ENCODE measurements around the gene LYPLAL1. TPM values are rescaled to one million over a fixed set of nuclear protein-coding genes. Genes with fewer than 3 reads are reported as not detected.

The LYPLAL1 gene
- polyA plus RNA-seq, 1 donor (not counting 4 experiments of a cell fraction or from before 2014, with no cell fraction given), result 41.1 TPM

- H3K9me1 ChIP-seq (ENCODE audit: control insufficient read depth, extremely low read depth, insufficient read depth, low read length), result no peaks in the 10 kb centered on the region
- H2AFZ ChIP-seq (ENCODE audit: control insufficient read depth, low read length), result no peak overlapping the region
- TF ChIP-seq CTCF (optimal IDR thresholded peaks at IDR 0.05 in 1 of 3, IDR thresholded peaks at IDR 0.05 in 1 of 3, conservative IDR thresholded peaks at IDR 0.05 in 1 of 3; ENCODE audit: extremely low read depth in 1 of 3, insufficient read depth in 2 of 3, low read length in 3 of 3) (no peak), EZH2 (IDR thresholded peaks at IDR 0.05; ENCODE audit: low read length) (no peak)
- H3K9me3 ChIP-seq (ENCODE audit: control insufficient read depth, low read depth, low read length), result no peaks in the 10 kb centered on the region
- DNase-seq (ENCODE audit: low read depth, low spot score) (no peak), FAIRE-seq (no peak)
- no peak overlapping the region for H3K4me3 ChIP-seq (ENCODE audit: control insufficient read depth in 2 of 3, extremely low read depth in 1 of 3, insufficient read depth in 2 of 3, low read depth in 1 of 3, low read length in 3 of 3)
- no peaks in the 10 kb centered on the region for H3K79me2 ChIP-seq (ENCODE audit: control insufficient read depth, insufficient read depth, low read length)
- no peak overlapping the region for H3K9ac ChIP-seq (ENCODE audit: control insufficient read depth, extremely low read depth, insufficient read depth, low read length)
- H4K20me1 ChIP-seq (ENCODE audit: control insufficient read depth, extremely low read depth, insufficient read depth, low read length), result no peaks in the 10 kb centered on the region
- no peaks in the 10 kb centered on the region for H3K4me1 ChIP-seq (ENCODE audit: control insufficient read depth, extremely low read depth, insufficient read depth, low read length)
- no peak overlapping the region for H3K4me2 ChIP-seq (ENCODE audit: control insufficient read depth, extremely low read depth, insufficient read depth, low read depth, low read length)
- dilution Hi-C loops (cut with MboI; ENCODE audit: extremely low pct_ligation_motif_present, low sequenced_read_pairs), result no loop called here
- H3K27ac ChIP-seq (ENCODE audit: control insufficient read depth, insufficient read depth, low read length), result no peak overlapping the region
- no peaks in the 10 kb centered on the region for H3K36me3 ChIP-seq (ENCODE audit: control insufficient read depth in 2 of 2, extremely low read depth in 1 of 2, insufficient read depth in 2 of 2, low read length in 2 of 2)
- no peaks in the 10 kb centered on the region for H3K27me3 ChIP-seq (ENCODE audit: control insufficient read depth, extremely low read depth, insufficient read depth, low read length)
Measured at GRCh38 chr1:219132939-219133338, 40.7 kb upstream of the LYPLAL1 start.

- Histone ChIP-seq H4K20me1 (ENCODE audit: control insufficient read depth, extremely low read depth, insufficient read depth, low read length) (no peaks in the 10 kb centered on the region), H3K36me3 (ENCODE audit: control insufficient read depth in 2 of 2, extremely low read depth in 1 of 2, insufficient read depth in 2 of 2, low read length in 2 of 2) (no peaks in the 10 kb centered on the region), H3K27me3 (ENCODE audit: control insufficient read depth, extremely low read depth, insufficient read depth, low read length) (no peaks in the 10 kb centered on the region), H3K4me3 (ENCODE audit: control insufficient read depth in 2 of 3, extremely low read depth in 1 of 3, insufficient read depth in 2 of 3, low read depth in 1 of 3, low read length in 3 of 3) (no peak overlapping the region), H3K79me2 (ENCODE audit: control insufficient read depth, insufficient read depth, low read length) (no peaks in the 10 kb centered on the region), H3K9ac (ENCODE audit: control insufficient read depth, extremely low read depth, insufficient read depth, low read length) (no peak overlapping the region), H3K9me1 (ENCODE audit: control insufficient read depth, extremely low read depth, insufficient read depth, low read length) (no peaks in the 10 kb centered on the region), H3K4me1 (ENCODE audit: control insufficient read depth, extremely low read depth, insufficient read depth, low read length) (no peaks in the 10 kb centered on the region), H3K4me2 (ENCODE audit: control insufficient read depth, extremely low read depth, insufficient read depth, low read depth, low read length) (no peak overlapping the region), H3K9me3 (ENCODE audit: control insufficient read depth, low read depth, low read length) (no peaks in the 10 kb centered on the region), H2AFZ (ENCODE audit: control insufficient read depth, low read length) (no peak overlapping the region), H3K27ac (ENCODE audit: control insufficient read depth, insufficient read depth, low read length) (no peak overlapping the region)
- TF ChIP-seq CTCF (optimal IDR thresholded peaks at IDR 0.05 in 1 of 3, IDR thresholded peaks at IDR 0.05 in 1 of 3, conservative IDR thresholded peaks at IDR 0.05 in 1 of 3; ENCODE audit: extremely low read depth in 1 of 3, insufficient read depth in 2 of 3, low read length in 3 of 3), result no peak
- no peak for TF ChIP-seq EZH2 (IDR thresholded peaks at IDR 0.05; ENCODE audit: low read length)
- no peak for DNase-seq (ENCODE audit: low read depth, low spot score)
- FAIRE-seq, result no peak
- dilution Hi-C loops (cut with MboI; ENCODE audit: extremely low pct_ligation_motif_present, low sequenced_read_pairs), result no loop called here
Measured at GRCh38 chr1:219138747-219139146, 34.9 kb upstream of the LYPLAL1 start.
